ENCODE measurements around the gene DLX3.

DNA sequence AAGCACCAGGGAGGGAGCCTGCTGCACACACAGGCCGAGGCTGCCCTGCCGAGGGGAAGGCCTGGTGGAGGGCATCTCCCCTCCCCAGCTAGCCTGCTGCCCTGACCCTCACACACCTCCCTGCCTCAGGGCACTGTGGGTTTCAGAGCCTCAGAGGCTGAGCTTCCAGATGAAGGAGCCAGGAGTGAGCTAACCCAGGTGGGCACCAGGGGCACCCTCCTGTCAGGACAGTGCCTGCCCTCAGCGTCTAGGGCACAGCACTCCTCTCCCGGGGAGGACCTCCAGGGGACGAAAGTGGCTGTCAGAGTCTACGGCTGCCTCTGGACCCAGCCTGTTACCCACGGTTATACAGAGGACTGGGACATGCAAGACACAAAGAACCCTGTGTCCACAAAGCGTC is 48.8 kb downstream of the DLX3 start:
- TF ChIP-seq, protein P1, sequence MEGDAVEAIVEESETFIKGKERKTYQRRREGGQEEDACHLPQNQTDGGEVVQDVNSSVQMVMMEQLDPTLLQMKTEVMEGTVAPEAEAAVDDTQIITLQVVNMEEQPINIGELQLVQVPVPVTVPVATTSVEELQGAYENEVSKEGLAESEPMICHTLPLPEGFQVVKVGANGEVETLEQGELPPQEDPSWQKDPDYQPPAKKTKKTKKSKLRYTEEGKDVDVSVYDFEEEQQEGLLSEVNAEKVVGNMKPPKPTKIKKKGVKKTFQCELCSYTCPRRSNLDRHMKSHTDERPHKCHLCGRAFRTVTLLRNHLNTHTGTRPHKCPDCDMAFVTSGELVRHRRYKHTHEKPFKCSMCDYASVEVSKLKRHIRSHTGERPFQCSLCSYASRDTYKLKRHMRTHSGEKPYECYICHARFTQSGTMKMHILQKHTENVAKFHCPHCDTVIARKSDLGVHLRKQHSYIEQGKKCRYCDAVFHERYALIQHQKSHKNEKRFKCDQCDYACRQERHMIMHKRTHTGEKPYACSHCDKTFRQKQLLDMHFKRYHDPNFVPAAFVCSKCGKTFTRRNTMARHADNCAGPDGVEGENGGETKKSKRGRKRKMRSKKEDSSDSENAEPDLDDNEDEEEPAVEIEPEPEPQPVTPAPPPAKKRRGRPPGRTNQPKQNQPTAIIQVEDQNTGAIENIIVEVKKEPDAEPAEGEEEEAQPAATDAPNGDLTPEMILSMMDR (conservative IDR thresholded peaks at IDR 0.05) = no peak
- no peak for TF ChIP-seq EZH2 (IDR thresholded peaks at IDR 0.05; ENCODE audit: low read depth)

Data from PC-9 (cell line).